Peyer's patch (tissue), 4 donors: ENCODE measurements around the gene ADAT3. TPM values are rescaled to one million over a fixed set of nuclear protein-coding genes. Genes with fewer than 3 reads are reported as not detected.

Source experiments
- DNase-seq, 3 donors: peaks; one replicate each; pipeline ENCODE4 v3.0.0-alpha.2; 2017 to 2019
- H3K27ac ChIP-seq, 4 donors: fragments of 200-600 bp; sonication (generic); one replicate each; pipeline ENCODE4 v1.5.1; 2016 to 2019
- H3K27me3 ChIP-seq, 2 donors: fragments of 200-600 bp; sonication (generic); one replicate each; pipeline ENCODE4 v1.5.1; 2019
- H3K36me3 ChIP-seq, 3 donors: fragments of 200-600 bp; sonication (generic); one replicate each; pipeline ENCODE4 v1.5.1; 2016 to 2019
- H3K4me1 ChIP-seq, 4 donors: fragments of 200-600 bp; sonication (generic); one replicate each; pipeline ENCODE4 v1.5.1; 2016 to 2019
- H3K4me3 ChIP-seq, 4 donors: fragments of 200-600 bp; sonication (generic); 1 replicate in 3 of 4; 2 replicates in 1 of 4; pipeline ENCODE4 v1.5.1; 2016 to 2019; ENCODE audit warnings: mild to moderate bottlenecking in 1 of 4
- H3K9me3 ChIP-seq, 4 donors: fragments of 200-600 bp; sonication (generic); one replicate each; pipeline ENCODE4 v1.5.1; 2016 to 2019; ENCODE audit warnings: mild to moderate bottlenecking in 1 of 4
- POLR2A ChIP-seq, 2 donors: fragments of 450-650 bp; IDR thresholded peaks; one replicate each; pipeline ENCODE4 v1.5.1; 2017; ENCODE audit warnings: antibody characterized with exemption in 2 of 2, mild to moderate bottlenecking in 2 of 2, moderate library complexity in 2 of 2
- total RNA-seq, 4 donors: library from RNA; depleted of rRNA; stranded (reverse); fragments of >200 nt; gene quantifications; one replicate each; pipeline ENCODE4 v1.1.0, GENCODE V29; 2016
- TF ChIP-seq, protein P1 (sequence below), 6 experiments: fragments of 450-650 bp in 4 of 6; fragments of 200-600 bp in 2 of 6; sonication (generic) in 1 of 6; IDR thresholded peaks; one replicate each; pipeline ENCODE4 v1.5.1; 2017 to 2019; ENCODE audit warnings: antibody characterized with exemption in 6 of 6, mild to moderate bottlenecking in 3 of 6, moderate library complexity in 1 of 6

The ADAT3 gene
- total RNA-seq, 4 donors from 2014 or later: 18.2 to 33.3 (median 23.8) TPM

DNA sequence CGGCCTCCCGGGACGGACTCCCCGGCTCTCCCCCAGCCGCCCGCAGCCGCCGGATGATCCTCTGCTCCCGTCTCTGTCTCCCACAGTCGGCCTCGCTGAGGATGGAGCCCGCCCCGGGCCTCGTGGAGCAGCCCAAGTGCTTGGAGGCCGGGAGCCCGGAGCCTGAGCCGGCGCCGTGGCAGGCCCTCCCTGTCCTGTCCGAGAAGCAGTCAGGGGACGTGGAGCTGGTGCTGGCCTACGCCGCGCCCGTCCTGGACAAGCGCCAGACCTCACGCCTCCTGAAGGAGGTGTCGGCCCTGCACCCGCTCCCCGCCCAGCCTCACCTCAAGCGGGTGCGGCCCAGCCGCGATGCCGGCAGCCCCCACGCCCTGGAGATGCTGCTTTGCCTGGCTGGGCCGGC, 6.8 kb downstream of the ADAT3 start:
- Histone ChIP-seq H3K9me3 (no peaks in the 10 kb centered on the region), H3K27ac (no peak overlapping the region), H3K27me3 (no peaks in the 10 kb centered on the region), H3K36me3 (peaks cover 0 to 22% (median 0%) of the 10 kb centered on the region in 3 donors), H3K4me1 (peaks cover 0 to 37% (median 15%) of the 10 kb centered on the region in 4 donors), H3K4me3 (no peak overlapping the region)
- no peak for TF ChIP-seq POLR2A (IDR thresholded peaks at IDR 0.05)
- TF ChIP-seq, protein P1, sequence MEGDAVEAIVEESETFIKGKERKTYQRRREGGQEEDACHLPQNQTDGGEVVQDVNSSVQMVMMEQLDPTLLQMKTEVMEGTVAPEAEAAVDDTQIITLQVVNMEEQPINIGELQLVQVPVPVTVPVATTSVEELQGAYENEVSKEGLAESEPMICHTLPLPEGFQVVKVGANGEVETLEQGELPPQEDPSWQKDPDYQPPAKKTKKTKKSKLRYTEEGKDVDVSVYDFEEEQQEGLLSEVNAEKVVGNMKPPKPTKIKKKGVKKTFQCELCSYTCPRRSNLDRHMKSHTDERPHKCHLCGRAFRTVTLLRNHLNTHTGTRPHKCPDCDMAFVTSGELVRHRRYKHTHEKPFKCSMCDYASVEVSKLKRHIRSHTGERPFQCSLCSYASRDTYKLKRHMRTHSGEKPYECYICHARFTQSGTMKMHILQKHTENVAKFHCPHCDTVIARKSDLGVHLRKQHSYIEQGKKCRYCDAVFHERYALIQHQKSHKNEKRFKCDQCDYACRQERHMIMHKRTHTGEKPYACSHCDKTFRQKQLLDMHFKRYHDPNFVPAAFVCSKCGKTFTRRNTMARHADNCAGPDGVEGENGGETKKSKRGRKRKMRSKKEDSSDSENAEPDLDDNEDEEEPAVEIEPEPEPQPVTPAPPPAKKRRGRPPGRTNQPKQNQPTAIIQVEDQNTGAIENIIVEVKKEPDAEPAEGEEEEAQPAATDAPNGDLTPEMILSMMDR (IDR thresholded peaks at IDR 0.05): no peak
- DNase-seq: peak in 2 of 3 donors; percentile 72 to 86

DNA sequence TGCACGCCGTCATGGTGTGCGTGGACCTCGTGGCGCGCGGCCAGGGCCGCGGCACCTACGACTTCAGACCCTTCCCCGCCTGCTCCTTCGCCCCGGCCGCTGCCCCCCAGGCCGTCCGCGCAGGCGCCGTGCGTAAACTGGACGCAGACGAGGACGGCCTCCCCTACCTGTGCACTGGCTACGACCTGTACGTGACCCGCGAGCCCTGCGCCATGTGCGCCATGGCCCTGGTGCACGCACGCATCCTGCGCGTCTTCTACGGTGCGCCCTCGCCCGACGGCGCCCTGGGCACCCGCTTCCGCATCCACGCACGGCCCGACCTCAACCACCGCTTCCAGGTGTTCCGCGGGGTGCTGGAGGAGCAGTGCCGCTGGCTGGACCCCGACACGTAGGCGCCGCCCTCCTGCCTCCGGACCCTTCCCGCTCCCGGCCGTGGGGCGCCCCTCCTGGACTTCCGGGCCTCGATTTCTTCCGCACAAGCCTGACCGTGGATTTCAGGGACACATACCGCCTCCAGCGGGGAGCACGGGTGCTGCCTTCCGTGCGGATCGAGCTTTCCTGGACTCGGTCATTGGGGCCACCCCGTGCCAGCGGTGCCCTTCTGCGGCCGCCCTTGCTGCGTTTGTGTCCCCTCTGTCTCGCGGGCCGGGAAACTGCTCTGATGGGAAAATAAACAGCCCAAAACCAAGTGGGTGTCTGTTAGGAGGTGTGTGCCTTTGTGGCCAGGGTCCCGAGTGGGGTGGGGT, 7.7 kb downstream of the ADAT3 start:
- Histone ChIP-seq H3K4me3 (no peak overlapping the region), H3K27me3 (no peaks in the 10 kb centered on the region), H3K4me1 (peaks cover 0 to 28% (median 12%) of the 10 kb centered on the region in 4 donors), H3K9me3 (no peaks in the 10 kb centered on the region), H3K27ac (no peak overlapping the region), H3K36me3 (peaks cover 0 to 26% (median 0%) of the 10 kb centered on the region in 3 donors)
- no peak for DNase-seq
- TF ChIP-seq, protein P1 (IDR thresholded peaks at IDR 0.05): no peak
- TF ChIP-seq POLR2A (IDR thresholded peaks at IDR 0.05): no peak

DNA sequence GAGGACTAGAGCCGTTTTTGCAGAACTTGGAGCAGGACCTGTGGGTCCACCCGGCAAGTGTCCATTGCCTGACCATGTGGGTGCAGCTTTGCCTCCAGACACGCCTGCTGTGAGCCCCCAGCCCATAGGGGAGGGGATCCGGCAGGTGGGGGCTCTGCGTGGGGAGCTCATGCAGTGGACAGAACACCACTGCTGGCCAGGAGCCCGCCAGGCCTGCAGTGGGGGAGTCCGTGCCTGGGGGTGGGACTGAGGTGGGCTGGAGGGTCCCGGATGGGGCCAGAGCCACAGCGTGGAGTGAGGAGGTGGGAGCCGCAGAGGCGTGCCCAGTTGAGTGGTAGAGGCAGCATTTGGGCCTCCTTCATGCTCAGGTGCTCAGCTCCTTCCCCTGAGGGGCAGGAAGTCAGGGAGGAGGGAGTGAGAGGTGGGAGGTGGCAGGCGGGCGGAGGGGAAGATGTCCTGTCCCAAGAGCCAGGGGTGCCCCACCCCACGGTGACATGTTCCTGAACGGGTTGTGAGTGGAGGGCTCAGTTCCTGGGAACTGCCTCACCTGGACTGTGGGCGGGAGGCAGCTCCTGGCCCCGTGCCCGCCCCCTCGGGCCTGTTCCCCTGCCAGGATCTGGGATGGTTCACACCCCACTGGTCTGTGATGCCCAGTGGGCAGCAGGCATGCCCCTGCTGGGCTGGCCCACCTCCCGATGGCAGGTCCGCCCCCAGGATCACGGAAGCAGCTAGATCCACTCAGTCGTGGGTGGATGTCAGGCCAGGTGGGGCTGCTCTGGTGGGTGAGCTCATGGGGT, 8.8 kb downstream of the ADAT3 start:
- peaks cover 0 to 35% (median 0%) of the 10 kb centered on the region in 3 donors for H3K36me3 ChIP-seq
- no peaks in the 10 kb centered on the region for H3K9me3 ChIP-seq
- H3K4me3 ChIP-seq: no peak overlapping the region
- no peak overlapping the region for H3K27ac ChIP-seq
- DNase-seq: no peak
- TF ChIP-seq POLR2A (IDR thresholded peaks at IDR 0.05): no peak
- TF ChIP-seq, protein P1 (IDR thresholded peaks at IDR 0.05): no peak
- peaks cover 0 to 18% (median 5%) of the 10 kb centered on the region in 4 donors for H3K4me1 ChIP-seq
- H3K27me3 ChIP-seq: no peaks in the 10 kb centered on the region

DNA sequence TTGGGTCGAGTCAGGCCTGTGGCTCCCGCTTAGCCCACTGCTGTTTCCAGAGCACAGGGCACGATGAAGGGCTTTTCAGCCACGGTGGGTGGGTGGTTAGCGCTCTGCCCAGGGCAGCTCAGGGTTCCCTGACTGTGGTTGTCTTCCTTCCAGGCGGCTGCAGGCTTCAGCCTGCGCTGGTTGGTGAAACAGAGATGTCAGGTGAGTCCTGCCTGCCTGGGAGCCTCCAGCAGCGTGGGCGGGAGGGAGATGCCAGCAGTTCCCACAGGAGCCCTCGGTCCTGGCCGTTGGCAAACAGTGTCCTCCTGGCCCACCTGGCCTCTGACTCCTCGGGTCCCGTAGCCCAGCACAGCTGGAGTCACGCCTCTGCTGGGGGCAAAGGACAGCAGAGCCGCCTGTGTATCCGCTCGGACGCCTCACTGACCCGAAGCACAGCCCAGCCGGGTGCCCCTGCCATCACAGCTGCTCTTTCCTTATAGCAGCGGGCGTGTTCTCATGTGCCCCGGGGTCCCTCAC, 9.7 kb downstream of the ADAT3 start:
- DNase-seq: no peak
- Histone ChIP-seq H3K27me3 (no peaks in the 10 kb centered on the region), H3K36me3 (peaks cover 0 to 41% (median 0%) of the 10 kb centered on the region in 3 donors), H3K27ac (no peak overlapping the region), H3K4me1 (peaks cover 0 to 10% (median 0%) of the 10 kb centered on the region in 4 donors), H3K4me3 (no peak overlapping the region), H3K9me3 (no peaks in the 10 kb centered on the region)
- TF ChIP-seq, protein P1 (IDR thresholded peaks at IDR 0.05): no peak
- TF ChIP-seq POLR2A (IDR thresholded peaks at IDR 0.05): no peak

GRCh38 chr19:1917146-1917545, 11.9 kb downstream of the ADAT3 start:
- Histone ChIP-seq H3K27ac (no peak overlapping the region), H3K4me3 (no peak overlapping the region), H3K4me1 (no peaks in the 10 kb centered on the region), H3K27me3 (no peaks in the 10 kb centered on the region), H3K36me3 (peaks cover 0 to 57% (median 0%) of the 10 kb centered on the region in 3 donors), H3K9me3 (no peaks in the 10 kb centered on the region)
- DNase-seq: no peak
- TF ChIP-seq POLR2A (IDR thresholded peaks at IDR 0.05): no peak
- TF ChIP-seq, protein P1 (IDR thresholded peaks at IDR 0.05): no peak
